ENCODE results near the gene DENND1C. TPM values are rescaled to one million over a fixed set of nuclear protein-coding genes. Genes with fewer than 3 reads are reported as not detected.

DENND1C gene, protein sequence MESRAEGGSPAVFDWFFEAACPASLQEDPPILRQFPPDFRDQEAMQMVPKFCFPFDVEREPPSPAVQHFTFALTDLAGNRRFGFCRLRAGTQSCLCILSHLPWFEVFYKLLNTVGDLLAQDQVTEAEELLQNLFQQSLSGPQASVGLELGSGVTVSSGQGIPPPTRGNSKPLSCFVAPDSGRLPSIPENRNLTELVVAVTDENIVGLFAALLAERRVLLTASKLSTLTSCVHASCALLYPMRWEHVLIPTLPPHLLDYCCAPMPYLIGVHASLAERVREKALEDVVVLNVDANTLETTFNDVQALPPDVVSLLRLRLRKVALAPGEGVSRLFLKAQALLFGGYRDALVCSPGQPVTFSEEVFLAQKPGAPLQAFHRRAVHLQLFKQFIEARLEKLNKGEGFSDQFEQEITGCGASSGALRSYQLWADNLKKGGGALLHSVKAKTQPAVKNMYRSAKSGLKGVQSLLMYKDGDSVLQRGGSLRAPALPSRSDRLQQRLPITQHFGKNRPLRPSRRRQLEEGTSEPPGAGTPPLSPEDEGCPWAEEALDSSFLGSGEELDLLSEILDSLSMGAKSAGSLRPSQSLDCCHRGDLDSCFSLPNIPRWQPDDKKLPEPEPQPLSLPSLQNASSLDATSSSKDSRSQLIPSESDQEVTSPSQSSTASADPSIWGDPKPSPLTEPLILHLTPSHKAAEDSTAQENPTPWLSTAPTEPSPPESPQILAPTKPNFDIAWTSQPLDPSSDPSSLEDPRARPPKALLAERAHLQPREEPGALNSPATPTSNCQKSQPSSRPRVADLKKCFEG
- not detected in 2 replicates for total RNA-seq

DNA sequence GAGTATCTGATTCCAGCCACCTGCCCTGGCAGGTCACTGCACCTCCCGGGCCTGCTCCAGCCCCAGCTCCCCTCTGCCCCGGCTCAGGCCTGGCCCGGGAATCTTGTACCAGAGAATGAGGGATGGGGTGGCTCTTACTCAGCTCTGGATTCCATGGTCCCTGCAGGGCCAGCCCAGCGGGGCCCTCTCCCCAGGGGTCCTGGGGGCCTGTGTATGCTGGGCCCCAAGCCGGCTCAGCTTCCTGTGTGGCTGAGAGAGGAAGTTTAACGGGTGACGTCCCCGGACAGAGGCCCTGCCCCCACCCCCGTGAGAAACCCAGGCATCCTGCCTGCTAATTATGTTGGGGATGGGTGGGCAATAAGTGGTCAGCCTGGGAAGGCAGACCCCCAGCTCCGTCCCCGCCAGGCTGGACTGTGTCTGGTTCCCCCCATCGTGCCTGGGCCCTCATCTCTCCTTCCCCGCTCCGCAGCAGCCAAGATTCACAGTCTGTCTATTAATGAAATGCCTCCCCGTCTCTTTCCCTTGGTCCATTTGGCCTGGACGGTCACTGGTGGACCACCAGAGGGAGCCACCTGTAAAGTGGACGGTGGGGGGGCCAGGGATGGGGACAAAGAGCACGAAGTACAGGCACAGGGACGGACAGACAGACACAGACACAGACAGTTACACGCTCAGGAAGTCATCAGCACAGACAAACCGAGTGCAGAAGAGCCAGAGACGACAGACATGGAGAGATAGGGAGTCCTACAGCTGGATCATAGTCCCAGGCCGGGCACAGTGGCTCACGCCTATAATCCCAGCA lies at the start of gene DENND1C:
TSS of gene DENND1C (minus strand) at position 247 of the 802 bp plus-strand sequence. CDS start at position 155, 92 bp downstream.

DNA sequence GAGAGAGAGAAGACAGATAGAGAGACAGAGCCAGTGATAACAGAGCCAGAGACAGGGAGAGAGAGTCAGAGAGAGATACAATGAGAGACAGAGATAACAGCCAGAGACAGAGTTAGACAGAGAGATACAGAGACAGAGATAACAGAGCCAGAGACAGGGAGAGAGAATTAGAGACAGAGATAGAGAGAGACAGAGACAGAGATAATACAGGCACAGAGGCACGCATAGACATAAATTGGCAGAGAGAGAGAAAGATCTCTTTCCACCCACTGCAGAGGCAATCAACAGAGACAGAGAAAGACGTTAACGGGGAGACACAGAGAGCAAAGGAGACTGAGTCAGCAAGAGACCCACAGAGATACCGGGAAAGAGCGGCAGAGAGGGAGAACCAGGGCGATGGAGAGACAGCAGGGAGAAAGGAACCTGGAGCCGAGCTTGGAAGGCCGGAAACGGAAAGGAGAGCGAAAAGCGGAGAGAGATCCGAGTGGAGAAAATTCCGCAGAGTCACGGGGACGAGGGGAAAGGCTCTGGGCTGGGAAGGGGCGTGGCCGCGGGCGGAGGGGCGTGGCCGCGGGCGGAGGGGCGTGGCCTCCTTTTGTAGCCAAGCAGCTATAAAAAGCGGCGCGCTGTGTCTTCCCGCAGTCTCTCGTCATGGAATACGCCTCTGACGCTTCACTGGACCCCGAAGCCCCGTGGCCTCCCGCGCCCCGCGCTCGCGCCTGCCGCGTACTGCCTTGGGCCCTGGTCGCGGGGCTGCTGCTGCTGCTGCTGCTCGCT lies 49.0 kb upstream of the DENND1C start, which contains the start of gene TNFSF9:
TSS of gene TNFSF9 (plus strand) at position 641 of the 777 bp plus-strand sequence. CDS start at position 652, 11 bp downstream.

DNA sequence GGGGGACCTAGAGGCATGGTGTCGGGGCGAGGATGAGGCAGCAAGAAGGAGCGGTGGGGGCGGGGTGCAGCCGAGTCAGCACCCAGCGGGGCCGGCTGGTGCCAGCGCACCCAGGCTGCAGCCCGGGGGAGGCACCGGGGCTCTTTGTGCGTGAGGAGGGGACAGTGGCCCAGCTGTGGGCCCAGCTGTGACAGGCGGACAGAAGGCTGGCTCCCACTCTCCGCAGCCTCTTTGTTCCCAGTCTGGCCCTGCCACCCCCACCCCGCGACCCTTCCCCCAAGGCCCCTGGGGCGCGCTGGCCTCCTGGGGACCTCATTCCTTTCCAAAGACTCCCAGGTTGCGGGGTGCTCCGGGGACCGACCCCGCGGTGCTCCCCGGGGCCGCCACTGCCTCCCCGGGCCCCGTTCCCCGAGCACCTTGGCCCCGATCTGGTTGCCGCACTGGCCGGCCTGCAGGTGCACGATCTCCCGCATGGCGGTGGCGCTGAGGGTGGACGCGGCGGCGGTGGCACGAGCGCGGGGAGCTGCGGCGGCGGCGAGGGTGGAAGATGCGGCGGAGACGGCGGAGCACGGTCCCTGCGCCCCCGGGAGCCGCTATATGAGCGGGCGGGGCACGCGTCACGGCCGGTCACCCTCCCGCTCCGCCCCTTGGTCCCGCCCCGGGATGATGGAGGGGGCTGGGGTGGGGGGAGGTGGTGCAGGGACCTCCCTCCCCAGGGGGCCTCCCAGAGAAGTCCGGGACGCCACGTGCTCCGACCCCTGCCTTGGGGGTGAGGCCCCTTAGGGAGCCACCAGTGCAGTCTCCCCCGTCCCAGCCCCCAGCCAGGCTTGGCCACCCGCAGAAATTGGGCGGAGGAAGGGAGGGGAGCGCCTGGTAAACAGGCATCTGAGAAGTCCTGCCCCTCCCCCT lies 20.4 kb upstream of the DENND1C start, which contains the start of gene TUBB4A:
TSS of gene TUBB4A (minus strand) at position 570 of the 909 bp plus-strand sequence. CDS start at position 473, 97 bp downstream.

DNA sequence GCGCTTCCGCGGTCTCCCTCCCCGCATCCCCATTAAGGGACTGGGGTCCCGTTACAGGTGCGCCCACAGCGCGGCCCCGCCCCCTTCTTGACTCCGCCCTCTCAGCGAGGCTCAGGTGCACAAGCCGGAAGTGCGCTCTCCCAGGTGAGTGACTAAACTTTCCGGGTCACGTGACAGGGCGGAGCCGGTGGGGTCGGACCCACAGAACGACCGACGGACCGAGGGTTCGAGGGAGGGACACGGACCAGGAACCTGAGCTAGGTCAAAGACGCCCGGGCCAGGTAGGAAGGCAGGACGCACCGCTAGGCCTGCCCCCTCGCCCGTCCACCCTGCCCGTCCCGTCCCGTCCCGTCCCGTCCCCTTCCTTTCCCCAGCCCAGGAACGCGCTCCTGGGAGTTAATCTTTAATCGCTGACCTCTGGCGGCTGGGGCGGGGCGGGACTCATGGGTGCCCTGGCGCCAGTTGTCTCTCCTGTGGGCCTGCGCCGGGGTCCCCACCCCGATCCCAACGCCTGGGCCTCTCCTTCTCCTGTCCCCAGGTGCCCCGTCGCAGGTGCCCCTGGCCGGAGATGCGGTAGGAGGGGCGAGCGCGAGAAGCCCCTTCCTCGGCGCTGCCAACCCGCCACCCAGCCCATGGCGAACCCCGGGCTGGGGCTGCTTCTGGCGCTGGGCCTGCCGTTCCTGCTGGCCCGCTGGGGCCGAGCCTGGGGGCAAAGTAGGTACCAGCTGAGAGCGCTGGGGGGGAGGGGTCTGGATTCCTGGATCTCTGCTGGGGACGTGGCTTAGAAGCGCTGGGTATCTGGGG lies 17.3 kb downstream of the DENND1C start, which contains the start of gene CRB3:
TSS of gene CRB3 (plus strand) at position 202 of the 804 bp plus-strand sequence. CDS start at position 633, 431 bp downstream.

DNA sequence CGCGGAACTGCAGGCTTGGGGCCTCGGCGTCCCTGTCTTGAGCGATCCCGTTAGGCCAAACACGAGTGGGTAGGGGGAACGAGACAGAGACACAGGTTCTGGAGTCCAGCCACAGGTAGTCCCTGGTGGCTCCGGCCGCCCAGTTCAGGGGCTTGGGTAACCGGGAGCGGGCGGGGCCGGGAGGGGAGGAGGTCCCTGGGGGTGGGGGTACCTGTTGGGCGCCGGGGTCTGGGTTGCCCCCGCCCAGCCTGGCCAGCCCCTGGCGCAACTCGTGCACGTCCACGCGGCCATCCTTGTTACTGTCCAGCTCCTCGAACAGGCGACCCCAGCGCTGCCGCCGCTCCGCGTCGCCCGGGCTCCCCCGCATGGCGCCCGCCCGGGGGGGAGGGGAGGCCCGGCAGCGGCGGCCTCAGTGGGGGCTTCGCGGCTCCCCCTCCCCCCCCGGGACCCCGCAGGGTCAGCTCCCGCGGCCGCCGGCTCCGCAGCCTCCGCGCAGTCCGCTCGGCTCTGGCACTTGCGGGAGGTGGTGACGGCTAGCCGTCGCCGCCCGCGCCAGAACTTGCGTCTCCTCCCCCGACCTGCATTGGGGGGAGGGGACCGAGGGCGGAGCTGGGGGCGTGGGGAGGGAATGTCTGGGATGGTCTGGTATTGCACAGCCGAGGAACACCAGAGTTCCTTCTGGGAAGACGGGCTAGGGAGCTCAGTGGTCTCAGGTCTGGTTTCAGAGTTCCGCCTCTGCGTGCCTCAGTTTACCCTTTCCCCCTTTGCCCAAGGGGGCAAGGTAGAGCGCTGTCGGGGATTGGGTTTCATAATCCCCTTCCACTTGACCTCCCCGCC lies 22.1 kb downstream of the DENND1C start, which contains the start of gene SLC25A23:
TSS of gene SLC25A23 (minus strand) at position 531 of the 837 bp plus-strand sequence. CDS start at position 367, 164 bp downstream.

DNA sequence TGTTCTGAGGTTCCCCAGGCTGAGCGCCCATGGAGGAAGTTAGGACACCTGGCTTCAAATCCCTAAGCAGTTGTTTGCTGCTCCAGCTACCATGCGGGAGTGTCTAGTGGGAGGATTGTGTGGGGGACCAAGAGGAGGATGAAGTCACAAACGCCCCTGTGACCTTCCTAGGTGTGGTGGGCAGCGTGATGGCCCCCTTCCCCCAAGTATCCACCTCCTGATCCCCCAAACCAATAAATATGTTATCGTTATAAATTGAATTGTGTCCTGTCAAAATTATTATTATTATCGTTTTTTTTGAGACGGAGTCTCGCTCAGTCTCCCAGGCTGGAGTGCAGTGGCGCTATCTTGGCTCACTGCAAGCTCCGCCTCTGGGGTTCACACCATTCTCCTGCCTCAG lies 47.9 kb downstream of the DENND1C start, which contains the start of gene SLC25A41:
TSS of gene SLC25A41 (minus strand) at position 101 of the 400 bp plus-strand sequence. CDS start at position 31, 70 bp downstream.

DNA sequence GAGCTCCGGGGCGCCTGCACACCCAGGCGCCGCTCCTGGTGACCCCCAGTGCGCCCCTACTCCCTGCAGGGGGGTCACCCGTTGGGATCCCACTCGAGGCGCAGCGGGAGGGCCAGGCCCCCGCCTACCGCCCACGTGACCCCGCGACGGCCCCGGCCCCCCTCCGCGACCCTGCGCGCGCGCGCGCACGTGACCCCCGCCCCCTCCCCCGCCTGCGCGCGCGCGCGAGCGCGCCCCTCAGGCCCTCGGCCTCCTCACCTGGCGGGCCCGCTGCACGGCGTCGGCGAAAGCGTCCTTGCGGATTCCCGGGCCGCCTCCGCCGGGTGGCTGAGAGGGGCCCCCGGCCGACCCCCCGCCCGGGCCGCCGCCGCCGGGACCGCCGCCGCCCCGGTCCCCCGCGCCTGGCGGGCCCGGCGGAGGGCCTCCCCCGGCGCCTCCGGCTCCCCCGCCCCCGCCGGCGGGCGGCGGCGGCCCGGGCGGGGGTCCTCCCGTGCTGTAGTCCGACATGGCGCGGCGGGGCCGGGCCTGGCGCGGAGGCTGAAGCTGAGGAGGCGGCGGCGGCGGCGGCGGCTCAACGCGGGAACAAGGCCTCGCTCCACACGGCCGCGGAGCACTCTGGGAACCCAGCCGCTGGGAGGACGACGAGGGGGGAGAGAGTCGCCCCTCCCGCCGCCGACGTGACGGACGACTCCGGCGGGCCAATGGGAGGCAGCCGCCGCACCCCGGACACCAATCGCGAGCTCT lies 57.2 kb downstream of the DENND1C start, which contains the start of gene KHSRP:
TSS of gene KHSRP (minus strand) at position 617 of the 744 bp plus-strand sequence. CDS start at position 507, 110 bp downstream.

Small RNA genes within 50 kb of the gene (small RNA-seq; reads per million reads assigned to genes)
- not detected for gene AC010503.2

Other genes with a start within 250 kb of the DENND1C start
- 26.4 and 27.6 TPM in 2 replicates for gene MLLT1, start 201.8 kb downstream of the DENND1C start, total RNA-seq
- gene ACER1, start 148.2 kb downstream of the DENND1C start, total RNA-seq: not detected in 2 replicates
- gene CLPP, start 120.3 kb downstream of the DENND1C start, total RNA-seq: 38.4 and 43.6 TPM in 2 replicates
- gene ALKBH7, start 109.0 kb downstream of the DENND1C start, total RNA-seq: 43.6 and 49.8 TPM in 2 replicates
- gene PSPN, start 105.9 kb downstream of the DENND1C start, total RNA-seq: 1.2 and 1.6 TPM in 2 replicates
- 49.9 and 51.7 TPM in 2 replicates for gene GTF2F1, start 88.6 kb downstream of the DENND1C start, total RNA-seq
- 65.1 and 85.7 TPM in 2 replicates for gene KHSRP, start 57.0 kb downstream of the DENND1C start, total RNA-seq
- 0.11 TPM in 1 of 2 replicates, not detected in the other for gene SLC25A41, start 48.0 kb downstream of the DENND1C start, total RNA-seq
- 27.4 and 29.1 TPM in 2 replicates for gene SLC25A23, start 22.0 kb downstream of the DENND1C start, total RNA-seq
- gene CRB3, start 17.5 kb downstream of the DENND1C start, total RNA-seq: 0.32 TPM in 1 of 2 replicates, not detected in the other
- gene TUBB4A, start 20.5 kb upstream of the DENND1C start, total RNA-seq: not detected in 2 replicates
- gene TNFSF9, start 49.2 kb upstream of the DENND1C start, total RNA-seq: 2.6 and 5.4 TPM in 2 replicates
- 4.2 TPM in 1 of 2 replicates, not detected in the other for gene CD70, start 109.4 kb upstream of the DENND1C start, total RNA-seq
- gene TNFSF14, start 188.4 kb upstream of the DENND1C start, total RNA-seq: not detected in 2 replicates
- gene C3, start 238.9 kb upstream of the DENND1C start, total RNA-seq: 5.4 and 14.7 TPM in 2 replicates

Data from articular chondrocyte of knee joint (primary cell).